Activated CD8-positive, alpha-beta memory T cell treated with anti-CD3 and anti-CD28 coated beads, Interleukin-2, amount 50 U/mL, for 48 hours (primary cell): ENCODE data around the gene LNX1.
"Not testable (repeated sequence)": the region's sequence is repeated elsewhere in the genome, so short reads cannot be mapped to it uniquely, and the experiment has no call there.

Experiments used
- DNase-seq: peaks from one replicate; pipeline ENCODE4 v3.0.0-alpha.2; 2020

Gene LNX1

GRCh38 chr4:53453385-53453784 is 137.9 kb downstream of the LNX1 start:
- DNase-seq: no peak

GRCh38 chr4:53450773-53451172 is 140.5 kb downstream of the LNX1 start:
- no peak for DNase-seq

DNA sequence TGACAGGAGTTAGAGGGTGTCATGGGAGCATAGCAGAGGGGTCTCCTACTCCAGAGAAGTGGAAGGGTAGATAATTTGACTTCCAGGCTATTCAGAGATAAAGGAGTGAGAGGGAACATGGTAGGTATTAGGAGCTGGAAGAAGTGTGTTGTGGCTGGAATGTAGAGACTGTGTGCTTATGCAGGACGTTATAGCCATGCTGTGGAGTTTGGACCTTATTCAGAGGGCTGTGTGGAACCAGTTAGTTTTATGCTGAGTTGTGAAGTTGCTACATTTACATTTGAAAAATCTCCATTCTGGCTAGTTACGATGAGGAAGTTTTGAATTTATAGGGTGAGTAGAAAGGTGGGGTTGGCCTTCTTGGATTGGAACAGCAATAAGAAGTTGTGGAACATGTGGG is 146.3 kb downstream of the LNX1 start:
- DNase-seq: no peak

DNA sequence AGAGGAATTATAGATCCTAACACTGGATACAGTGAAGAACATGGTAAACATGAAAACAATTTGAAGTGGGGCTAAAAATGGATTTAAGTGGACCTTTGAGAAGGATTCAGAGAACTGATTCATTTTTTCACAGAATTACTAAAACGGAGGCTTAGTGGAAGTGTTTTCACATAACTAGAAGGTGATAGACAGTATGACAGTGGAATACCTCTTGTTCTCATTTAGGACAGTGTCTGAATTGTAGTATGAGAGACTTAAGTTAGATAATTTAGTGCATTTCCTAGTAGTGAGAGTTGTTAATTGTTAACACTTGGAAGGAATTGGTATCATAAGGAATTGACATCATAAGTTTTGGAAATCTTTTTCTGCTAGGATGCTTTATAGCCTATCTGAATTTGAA is 149.7 kb downstream of the LNX1 start:
- no peak for DNase-seq

GRCh38 chr4:53436251-53436650 is 155.0 kb downstream of the LNX1 start:
- DNase-seq: no peak

DNA sequence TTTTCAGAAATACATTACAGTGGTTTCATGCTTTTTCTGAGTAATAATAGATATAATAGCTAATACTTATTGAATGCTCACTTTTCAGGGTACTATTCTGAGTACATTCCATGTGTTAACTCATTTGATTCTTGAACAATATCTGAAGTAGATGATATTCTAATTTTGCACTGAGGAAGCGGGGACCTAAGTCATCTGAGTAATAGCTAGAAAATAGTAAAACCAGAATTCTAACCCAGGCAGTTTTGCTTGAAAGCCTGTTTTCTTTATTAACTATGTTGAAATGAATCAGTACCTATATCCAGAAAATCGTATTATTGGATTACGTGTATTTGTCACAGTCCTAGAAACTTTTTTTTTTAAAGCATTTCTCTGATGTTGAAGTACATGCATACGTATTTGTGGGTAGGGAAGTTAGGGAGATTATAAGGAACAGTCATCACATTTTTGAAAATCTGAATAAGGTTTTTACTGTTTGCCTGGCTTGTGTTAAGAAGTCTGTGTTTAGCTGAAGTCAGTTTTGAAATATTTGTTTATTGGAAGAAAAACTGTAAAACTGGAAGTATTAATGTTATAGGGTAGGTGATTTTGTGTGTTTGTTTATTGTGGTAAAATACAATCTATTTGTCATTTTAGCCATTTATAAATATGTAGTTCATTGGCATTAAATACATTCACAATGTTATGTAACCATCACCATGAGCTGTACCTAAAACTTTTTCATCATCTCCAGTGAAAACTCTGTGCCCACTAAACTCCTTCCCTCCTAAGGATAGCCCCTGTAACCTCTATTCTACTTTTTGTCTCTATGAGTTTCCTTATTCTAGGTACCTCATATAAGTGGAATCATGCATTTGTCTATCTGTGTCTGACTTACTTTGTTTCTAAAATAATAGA is 158.5 kb downstream of the LNX1 start:
- no peak for DNase-seq

DNA sequence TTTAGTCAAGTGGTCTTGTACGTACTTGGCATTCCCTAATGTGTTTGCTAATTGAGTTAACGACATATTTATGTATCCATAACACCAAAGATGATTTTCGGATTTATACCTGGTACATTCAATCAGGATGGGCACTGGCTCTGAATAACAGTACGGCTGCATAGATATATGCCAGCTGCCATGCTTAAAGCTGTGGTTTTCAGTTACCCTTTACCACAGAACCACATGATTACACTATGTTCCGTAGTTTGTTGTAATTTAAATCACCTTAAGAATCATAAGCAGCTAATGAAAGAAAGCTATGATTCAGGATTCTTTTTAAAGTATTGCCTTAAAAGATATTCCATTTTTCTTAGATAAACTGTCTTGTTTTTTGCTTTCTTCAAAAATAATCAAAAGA is 160.2 kb downstream of the LNX1 start:
- DNase-seq: no peak

DNA sequence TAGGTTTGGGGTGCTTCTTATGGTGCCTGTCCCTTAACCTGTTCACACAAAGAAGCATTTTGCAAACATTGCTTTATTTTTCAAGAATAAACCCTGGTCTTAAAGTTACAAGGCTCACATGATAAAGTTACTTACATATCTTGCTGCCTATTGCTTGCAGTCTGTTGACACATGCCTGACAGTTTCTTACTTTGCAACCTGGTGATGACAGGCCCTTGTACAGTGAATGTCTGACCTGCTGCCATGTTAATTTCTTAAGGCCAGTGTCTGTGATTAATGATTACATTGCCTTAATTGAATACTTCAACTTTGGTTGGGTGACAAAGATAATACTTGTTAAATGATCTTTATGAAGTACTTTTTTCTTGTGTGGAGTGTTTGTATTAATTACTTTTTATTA is 163.9 kb downstream of the LNX1 start:
- DNase-seq: no peak

DNA sequence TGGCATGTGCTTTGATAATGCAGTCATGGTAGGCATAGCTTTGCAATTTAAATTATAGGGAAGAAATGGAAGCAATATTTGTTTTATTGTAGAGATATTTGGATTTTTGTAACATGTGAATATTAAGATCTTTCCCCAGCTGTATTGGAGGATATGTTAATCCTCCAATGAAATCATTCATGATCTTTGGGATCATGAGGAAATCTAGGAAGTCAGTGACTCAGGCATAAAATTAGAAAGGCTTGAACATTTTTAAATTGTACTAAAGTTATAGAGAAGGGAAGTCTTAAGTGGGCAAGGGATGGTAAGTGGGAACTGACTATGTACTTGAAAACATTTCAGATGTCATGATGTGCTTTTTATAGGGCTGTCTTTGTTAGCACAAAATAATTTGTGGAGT is 167.0 kb downstream of the LNX1 start:
- DNase-seq: no peak

DNA sequence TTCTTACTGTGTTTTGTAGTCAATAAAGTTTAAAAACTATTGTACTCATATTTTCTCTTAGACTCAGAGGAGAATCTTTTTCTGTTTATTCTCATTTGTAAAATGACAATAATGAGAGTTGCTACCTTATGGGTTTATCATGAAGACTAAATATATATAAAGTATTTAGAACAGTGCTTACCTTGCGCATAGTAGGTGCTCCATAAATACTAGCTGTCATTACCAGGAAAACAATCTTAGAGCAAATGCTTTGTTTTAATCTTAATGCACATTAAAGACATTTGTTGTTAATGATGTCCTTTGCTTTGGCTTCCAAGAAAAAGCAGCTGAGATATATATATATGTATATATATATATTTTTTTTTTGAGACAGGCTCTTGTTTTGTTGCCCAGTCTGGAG is 168.9 kb downstream of the LNX1 start:
- DNase-seq: no peak

- no peak for DNase-seq
Measured at GRCh38 chr4:53421791-53422190, 169.5 kb downstream of the LNX1 start.

DNA sequence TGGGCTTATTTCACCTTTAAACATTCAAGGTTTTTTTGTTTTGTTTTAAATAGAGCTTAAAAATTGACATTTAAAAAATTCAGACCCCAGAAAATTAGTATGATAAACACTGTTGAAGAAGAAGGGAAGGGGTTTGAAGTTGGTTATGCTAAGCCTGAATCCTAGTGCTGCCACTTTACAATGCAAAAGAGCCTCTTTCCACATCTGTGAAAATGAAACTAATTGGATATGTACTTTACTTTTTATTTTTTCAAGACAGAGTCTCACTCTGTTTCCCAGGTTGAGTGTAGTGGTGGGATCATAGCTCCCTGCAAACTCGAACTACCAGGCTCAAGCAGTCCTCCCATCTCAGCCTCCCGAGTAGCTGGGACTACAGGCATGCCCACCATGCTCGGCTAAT is 172.1 kb downstream of the LNX1 start:
- no peak for DNase-seq

DNA sequence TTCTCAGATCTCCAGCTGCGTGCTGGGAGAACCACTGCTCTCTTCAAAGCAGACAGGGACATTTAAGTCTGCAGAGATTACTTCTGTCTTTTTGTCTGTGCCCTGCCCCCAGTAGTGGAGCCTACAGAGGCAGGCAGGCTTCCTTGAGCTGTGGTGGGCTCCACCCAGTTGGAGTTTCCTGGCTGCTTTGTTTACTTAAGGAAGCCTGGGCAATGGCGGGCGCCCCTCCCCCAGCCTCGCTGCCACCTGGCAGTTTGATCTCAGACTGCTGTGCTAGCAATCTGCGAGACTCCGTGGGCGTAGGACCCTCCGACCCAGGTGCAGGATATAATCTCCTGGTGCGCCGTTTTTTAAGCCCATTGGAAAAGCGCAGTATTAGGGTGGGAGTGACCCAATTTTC is 181.8 kb downstream of the LNX1 start:
- DNase-seq: not testable (repeated sequence)
